Measurements from ENCODE around the gene MYLK4. TPM values are rescaled to one million over a fixed set of nuclear protein-coding genes. Genes with fewer than 3 reads are reported as not detected.
A peak's percentile ranks its signal among the peaks of the same experiment; 100 is the strongest.

The MYLK4 gene
- total RNA-seq, 2 donors from 2014 or later: 0.24 to 0.33 TPM

GRCh38 chr6:2744209-2744771 is 6.4 kb downstream of the MYLK4 start:
- H3K4me1 Mint-ChIP-seq (ENCODE audit: low read depth in 2 of 2): no peaks in the 10 kb centered on the region
- H3K36me3 Mint-ChIP-seq: no peaks in the 10 kb centered on the region
- no peak for ATAC-seq
- no peak overlapping the region for H3K27ac Mint-ChIP-seq
- no peak overlapping the region for H3K4me3 Mint-ChIP-seq
- no peak for DNase-seq (ENCODE audit: low spot score)
- H3K9me3 Mint-ChIP-seq: no peaks in the 10 kb centered on the region
- H3K27me3 Mint-ChIP-seq: peaks cover 0 to 5% of the 10 kb centered on the region in 2 donors

GRCh38 chr6:2743280-2744208 is 7.2 kb downstream of the MYLK4 start:
- no peaks in the 10 kb centered on the region for H3K36me3 Mint-ChIP-seq
- peaks cover 0 to 3% of the 10 kb centered on the region in 2 donors for H3K27me3 Mint-ChIP-seq
- no peaks in the 10 kb centered on the region for H3K9me3 Mint-ChIP-seq
- no peak overlapping the region for H3K27ac Mint-ChIP-seq
- no peak overlapping the region for H3K4me3 Mint-ChIP-seq
- H3K4me1 Mint-ChIP-seq (ENCODE audit: low read depth in 2 of 2): no peaks in the 10 kb centered on the region
- DNase-seq (ENCODE audit: low spot score) (no peak), ATAC-seq (no peak)

- H3K27me3 Mint-ChIP-seq: peaks cover 0 to 6% of the 10 kb centered on the region in 2 donors
- no peak for DNase-seq (ENCODE audit: low spot score)
- H3K36me3 Mint-ChIP-seq: no peaks in the 10 kb centered on the region
- no peak for ATAC-seq
- H3K27ac Mint-ChIP-seq: no peak overlapping the region
- no peak overlapping the region for H3K4me3 Mint-ChIP-seq
- no peaks in the 10 kb centered on the region for H3K4me1 Mint-ChIP-seq (ENCODE audit: low read depth in 2 of 2)
- no peaks in the 10 kb centered on the region for H3K9me3 Mint-ChIP-seq
Observed at GRCh38 chr6:2741756-2742155, 9.0 kb downstream of the MYLK4 start.

GRCh38 chr6:2740581-2740980 is 10.1 kb downstream of the MYLK4 start:
- H3K4me3 Mint-ChIP-seq: no peak overlapping the region
- peaks cover 0 to 6% of the 10 kb centered on the region in 2 donors for H3K27me3 Mint-ChIP-seq
- no peaks in the 10 kb centered on the region for H3K36me3 Mint-ChIP-seq
- H3K4me1 Mint-ChIP-seq (ENCODE audit: low read depth in 2 of 2): no peaks in the 10 kb centered on the region
- no peak overlapping the region for H3K27ac Mint-ChIP-seq
- ATAC-seq: no peak
- no peak for DNase-seq (ENCODE audit: low spot score)
- no peaks in the 10 kb centered on the region for H3K9me3 Mint-ChIP-seq

GRCh38 chr6:2739335-2739734 is 11.4 kb downstream of the MYLK4 start:
- H3K4me1 Mint-ChIP-seq (ENCODE audit: low read depth in 2 of 2): no peaks in the 10 kb centered on the region
- ATAC-seq (no peak), DNase-seq (ENCODE audit: low spot score) (no peak)
- H3K27me3 Mint-ChIP-seq: peaks cover 0 to 6% of the 10 kb centered on the region in 2 donors
- H3K4me3 Mint-ChIP-seq: no peak overlapping the region
- H3K36me3 Mint-ChIP-seq: no peaks in the 10 kb centered on the region
- no peaks in the 10 kb centered on the region for H3K9me3 Mint-ChIP-seq
- H3K27ac Mint-ChIP-seq: no peak overlapping the region

- DNase-seq (ENCODE audit: low spot score) (no peak), ATAC-seq (no peak)
- Mint-ChIP-seq H3K4me3 (no peak overlapping the region), H3K27ac (no peak overlapping the region), H3K36me3 (no peaks in the 10 kb centered on the region), H3K9me3 (no peaks in the 10 kb centered on the region), H3K27me3 (peaks cover 0 to 6% of the 10 kb centered on the region in 2 donors), H3K4me1 (ENCODE audit: low read depth in 2 of 2) (no peaks in the 10 kb centered on the region)
Observed at GRCh38 chr6:2738373-2738979, 12.2 kb downstream of the MYLK4 start.

- H3K4me1 Mint-ChIP-seq (ENCODE audit: low read depth in 2 of 2): peaks cover 3 to 5% of the 10 kb centered on the region in 2 donors
- peaks cover 0 to 6% of the 10 kb centered on the region in 2 donors for H3K27me3 Mint-ChIP-seq
Observed at GRCh38 chr6:2737885-2738284, 12.8 kb downstream of the MYLK4 start.

GRCh38 chr6:2734488-2735166 is 16.1 kb downstream of the MYLK4 start:
- Mint-ChIP-seq H3K4me3 (no peak overlapping the region), H3K36me3 (no peaks in the 10 kb centered on the region), H3K27me3 (peaks cover 0 to 3% of the 10 kb centered on the region in 2 donors), H3K27ac (no peak overlapping the region), H3K9me3 (no peaks in the 10 kb centered on the region), H3K4me1 (ENCODE audit: low read depth in 2 of 2) (peaks cover 7 to 8% of the 10 kb centered on the region in 2 donors)
- no peak for DNase-seq (ENCODE audit: low spot score)
- no peak for ATAC-seq

More at GRCh38 chr6:2737885-2738284, 12.8 kb downstream of the MYLK4 start:
- Mint-ChIP-seq H3K4me3 (no peak overlapping the region), H3K27ac (no peak overlapping the region), H3K9me3 (no peaks in the 10 kb centered on the region), H3K36me3 (no peaks in the 10 kb centered on the region)
- ATAC-seq (no peak), DNase-seq (ENCODE audit: low spot score) (no peak)

- Mint-ChIP-seq H3K4me1 (ENCODE audit: low read depth in 2 of 2) (peaks cover 7 to 11% of the 10 kb centered on the region in 2 donors), H3K9me3 (no peaks in the 10 kb centered on the region), H3K36me3 (no peaks in the 10 kb centered on the region), H3K4me3 (no peak overlapping the region), H3K27me3 (peaks cover 2 to 6% of the 10 kb centered on the region in 2 donors), H3K27ac (no peak overlapping the region)
- DNase-seq (ENCODE audit: low spot score): no peak
- ATAC-seq: no peak
Observed at GRCh38 chr6:2733736-2734480, 16.8 kb downstream of the MYLK4 start.

GRCh38 chr6:2733324-2733723 is 17.4 kb downstream of the MYLK4 start:
- Mint-ChIP-seq H3K9me3 (no peaks in the 10 kb centered on the region), H3K27ac (peak overlapping the region; percentile 27 to 33), H3K27me3 (peaks cover 8 to 10% of the 10 kb centered on the region in 2 donors), H3K4me3 (peak overlapping the region; percentile 20), H3K4me1 (ENCODE audit: low read depth in 2 of 2) (peaks cover 13 to 15% of the 10 kb centered on the region in 2 donors), H3K36me3 (no peaks in the 10 kb centered on the region)
- ATAC-seq: peak; percentile 76 to 88
- no peak for DNase-seq (ENCODE audit: low spot score)

- Mint-ChIP-seq H3K27ac (peak overlapping the region; percentile 27 to 33), H3K4me1 (ENCODE audit: low read depth in 2 of 2) (peaks cover 13 to 15% of the 10 kb centered on the region in 2 donors), H3K4me3 (no peak overlapping the region), H3K27me3 (peaks cover 9 to 10% of the 10 kb centered on the region in 2 donors), H3K36me3 (no peaks in the 10 kb centered on the region), H3K9me3 (no peaks in the 10 kb centered on the region)
- DNase-seq (ENCODE audit: low spot score): no peak
- ATAC-seq: peak in 1 of 2 donors; percentile 34
Observed at GRCh38 chr6:2732503-2733089, 18.1 kb downstream of the MYLK4 start.

GRCh38 chr6:2731281-2731909 is 19.3 kb downstream of the MYLK4 start:
- ATAC-seq: no peak
- no peak for DNase-seq (ENCODE audit: low spot score)
- H3K9me3 Mint-ChIP-seq: no peaks in the 10 kb centered on the region
- no peaks in the 10 kb centered on the region for H3K36me3 Mint-ChIP-seq
- H3K4me1 Mint-ChIP-seq (ENCODE audit: low read depth in 2 of 2): peaks cover 13 to 15% of the 10 kb centered on the region in 2 donors
- H3K27ac Mint-ChIP-seq: no peak overlapping the region
- H3K4me3 Mint-ChIP-seq: no peak overlapping the region
- peaks cover 7 to 9% of the 10 kb centered on the region in 2 donors for H3K27me3 Mint-ChIP-seq
